Measurements from ENCODE around the gene PIGK.

DNA sequence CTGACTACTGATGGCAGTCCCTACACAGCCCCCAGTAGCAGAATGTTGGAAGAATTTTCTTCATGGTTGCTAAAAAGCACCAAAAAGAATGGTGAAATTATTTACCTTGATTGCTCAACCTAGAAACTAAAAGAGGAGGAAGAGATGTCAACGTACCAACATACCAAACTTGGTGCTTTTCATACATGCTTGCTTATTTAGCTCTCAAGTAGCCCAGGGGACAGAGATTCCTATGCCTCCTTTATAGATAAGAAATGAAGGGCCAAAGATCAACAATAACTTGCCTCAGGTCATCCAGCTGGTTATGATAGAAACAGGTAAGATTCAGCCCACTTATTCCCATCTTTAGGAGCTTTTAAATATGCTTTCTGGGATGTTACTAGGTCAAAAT, 170.6 kb downstream of the PIGK start:
- TF ChIP-seq, protein P1, sequence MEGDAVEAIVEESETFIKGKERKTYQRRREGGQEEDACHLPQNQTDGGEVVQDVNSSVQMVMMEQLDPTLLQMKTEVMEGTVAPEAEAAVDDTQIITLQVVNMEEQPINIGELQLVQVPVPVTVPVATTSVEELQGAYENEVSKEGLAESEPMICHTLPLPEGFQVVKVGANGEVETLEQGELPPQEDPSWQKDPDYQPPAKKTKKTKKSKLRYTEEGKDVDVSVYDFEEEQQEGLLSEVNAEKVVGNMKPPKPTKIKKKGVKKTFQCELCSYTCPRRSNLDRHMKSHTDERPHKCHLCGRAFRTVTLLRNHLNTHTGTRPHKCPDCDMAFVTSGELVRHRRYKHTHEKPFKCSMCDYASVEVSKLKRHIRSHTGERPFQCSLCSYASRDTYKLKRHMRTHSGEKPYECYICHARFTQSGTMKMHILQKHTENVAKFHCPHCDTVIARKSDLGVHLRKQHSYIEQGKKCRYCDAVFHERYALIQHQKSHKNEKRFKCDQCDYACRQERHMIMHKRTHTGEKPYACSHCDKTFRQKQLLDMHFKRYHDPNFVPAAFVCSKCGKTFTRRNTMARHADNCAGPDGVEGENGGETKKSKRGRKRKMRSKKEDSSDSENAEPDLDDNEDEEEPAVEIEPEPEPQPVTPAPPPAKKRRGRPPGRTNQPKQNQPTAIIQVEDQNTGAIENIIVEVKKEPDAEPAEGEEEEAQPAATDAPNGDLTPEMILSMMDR (IDR thresholded peaks at IDR 0.05; ENCODE audit: low read depth, low read length) = no peak
- TF ChIP-seq EZH2phosphoT487 (IDR thresholded peaks at IDR 0.05; ENCODE audit: low read depth) = no peak
